CD4-positive, alpha-beta T cell treated with Interleukin-17A for 1 hour (primary cell): ENCODE data around the gene GPRC5D.

Experiments used
- DNase-seq: peaks from one replicate; pipeline ENCODE4 v3.0.0-alpha.2; 2020

Gene GPRC5D

DNA sequence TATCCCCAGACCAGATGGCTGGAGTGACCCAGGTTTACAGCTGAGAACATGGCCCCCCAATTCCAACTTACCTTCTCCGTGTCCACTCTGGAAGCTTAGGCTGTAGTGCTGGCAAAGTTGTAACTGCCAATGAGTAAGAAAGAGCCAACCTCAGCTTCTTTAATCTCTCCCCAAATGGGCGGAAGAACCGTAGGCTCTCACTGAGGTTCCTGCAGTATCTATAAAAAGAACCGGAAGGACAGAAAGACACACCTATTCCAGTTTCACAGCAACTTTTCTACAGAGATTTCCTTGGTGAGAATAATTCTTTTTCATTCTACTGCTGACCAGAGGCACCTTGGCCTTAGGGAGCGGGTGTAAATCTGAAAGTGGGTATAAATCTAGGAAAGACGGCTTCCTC lies at the start of gene GPRC5D:
Gene GPRC5D (minus strand): TSS at position 135 of the 400 bp plus-strand sequence. CDS start 1,786 bp downstream, outside the sequence.
- no peak for DNase-seq

DNA sequence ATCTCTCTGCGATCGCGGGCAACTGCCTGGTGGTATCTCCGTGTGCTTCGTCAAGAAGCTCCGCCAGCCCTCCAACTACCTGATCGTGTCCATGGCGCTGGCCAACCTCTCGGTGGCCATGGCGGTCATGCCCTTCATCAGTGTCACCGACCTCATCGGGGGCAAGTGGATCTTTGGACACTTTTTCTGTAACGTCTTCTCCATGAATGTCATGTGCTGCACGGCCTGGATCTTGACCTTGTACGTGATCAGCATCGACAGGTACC lies 49.7 kb upstream of the GPRC5D start:
- DNase-seq = no peak

DNA sequence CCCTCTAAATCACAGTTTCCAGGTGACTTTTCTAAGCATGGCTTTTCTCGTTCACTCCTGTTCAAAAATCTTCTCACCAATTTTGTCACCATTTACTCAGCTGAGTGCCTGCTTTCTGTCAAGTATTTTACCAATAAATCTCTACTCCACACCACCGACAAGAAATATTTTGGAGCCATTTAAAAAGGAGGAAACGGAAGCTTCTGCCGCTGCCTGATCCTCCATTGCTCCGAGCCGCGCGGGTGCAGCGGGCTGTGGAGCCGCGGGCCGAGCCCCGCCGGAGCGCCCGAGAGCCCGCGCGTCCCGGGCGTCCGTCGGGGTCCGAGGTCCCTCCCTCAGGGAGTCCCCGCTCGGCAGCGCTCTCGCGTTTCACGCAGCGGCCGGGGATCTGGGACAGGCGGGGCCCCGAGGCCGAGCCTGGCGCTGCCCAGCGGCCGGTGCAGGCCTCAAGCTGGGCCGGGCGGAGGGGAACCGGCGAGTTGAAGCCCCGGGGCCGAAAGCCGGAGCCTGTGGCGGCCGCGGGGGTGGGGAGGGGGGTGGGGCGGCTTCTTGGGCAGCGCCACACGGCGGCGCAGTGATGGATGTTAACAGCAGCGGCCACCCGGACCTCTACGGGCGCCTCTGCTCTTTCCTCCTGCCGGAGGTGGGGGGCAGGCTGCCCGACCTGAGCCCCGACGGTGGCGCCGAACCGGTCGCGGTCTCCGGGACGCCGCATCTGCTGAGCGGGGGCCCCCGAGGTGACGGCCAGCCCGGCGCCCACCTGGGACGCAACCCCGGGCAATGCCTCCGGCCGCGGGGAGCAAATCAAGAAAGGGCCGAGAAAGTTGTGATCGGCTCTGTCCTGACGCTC lies 49.2 kb upstream of the GPRC5D start:
- peak; percentile 46 for DNase-seq

DNA sequence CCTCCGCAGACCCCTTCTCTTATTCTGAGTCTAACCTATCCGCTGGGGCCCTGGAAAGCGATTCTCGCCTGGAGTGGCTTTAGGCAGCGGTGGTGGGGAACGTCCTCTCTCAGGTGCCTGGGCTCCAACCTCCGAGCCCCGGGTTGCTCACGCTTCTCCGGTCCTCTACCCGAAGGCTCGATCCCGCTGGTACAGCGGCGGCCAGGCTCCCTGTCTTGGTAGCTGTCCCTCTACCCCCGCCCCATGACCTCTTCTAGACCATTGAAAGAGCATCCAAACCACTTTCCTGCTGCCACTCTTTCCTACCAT lies 48.6 kb upstream of the GPRC5D start:
- no peak for DNase-seq

DNA sequence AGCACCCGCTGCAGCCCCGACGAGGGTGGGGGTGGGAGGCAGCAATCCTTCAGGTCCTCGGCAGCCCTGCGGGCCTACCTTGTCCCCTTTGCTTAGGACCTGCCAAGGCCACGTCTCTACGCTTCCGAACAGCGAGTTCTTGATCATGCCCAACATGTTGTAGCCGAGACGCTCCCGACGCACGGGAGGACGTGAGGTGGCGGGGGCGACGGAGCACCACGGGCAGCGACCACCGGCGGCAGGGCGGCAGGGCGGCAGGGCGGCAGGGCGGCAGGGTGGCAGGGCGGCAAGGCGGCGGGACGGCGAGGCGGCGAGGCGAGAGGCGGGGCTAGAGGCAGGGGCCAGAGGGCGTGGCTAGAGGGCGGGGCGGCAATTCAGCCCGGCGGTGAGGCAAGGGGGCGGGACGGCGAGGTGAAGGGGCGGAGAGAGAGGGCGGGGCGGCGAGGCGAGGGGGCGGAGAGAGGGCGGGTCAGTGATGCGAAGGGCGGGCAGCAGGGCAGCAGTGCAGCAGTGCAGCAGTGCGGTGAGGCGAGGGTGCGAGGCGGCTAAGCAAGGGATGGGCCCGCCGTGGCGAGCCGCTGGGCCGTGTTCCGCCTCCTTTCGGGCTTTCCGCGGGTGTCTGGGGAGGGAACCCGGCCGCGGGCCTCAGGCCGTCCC lies 48.1 kb upstream of the GPRC5D start, which contains the start of gene HEBP1:
Gene HEBP1 (minus strand): TSS at position 307 of the 657 bp plus-strand sequence. CDS start 151 bp downstream, at position 156.
- DNase-seq = peak; percentile 96

DNA sequence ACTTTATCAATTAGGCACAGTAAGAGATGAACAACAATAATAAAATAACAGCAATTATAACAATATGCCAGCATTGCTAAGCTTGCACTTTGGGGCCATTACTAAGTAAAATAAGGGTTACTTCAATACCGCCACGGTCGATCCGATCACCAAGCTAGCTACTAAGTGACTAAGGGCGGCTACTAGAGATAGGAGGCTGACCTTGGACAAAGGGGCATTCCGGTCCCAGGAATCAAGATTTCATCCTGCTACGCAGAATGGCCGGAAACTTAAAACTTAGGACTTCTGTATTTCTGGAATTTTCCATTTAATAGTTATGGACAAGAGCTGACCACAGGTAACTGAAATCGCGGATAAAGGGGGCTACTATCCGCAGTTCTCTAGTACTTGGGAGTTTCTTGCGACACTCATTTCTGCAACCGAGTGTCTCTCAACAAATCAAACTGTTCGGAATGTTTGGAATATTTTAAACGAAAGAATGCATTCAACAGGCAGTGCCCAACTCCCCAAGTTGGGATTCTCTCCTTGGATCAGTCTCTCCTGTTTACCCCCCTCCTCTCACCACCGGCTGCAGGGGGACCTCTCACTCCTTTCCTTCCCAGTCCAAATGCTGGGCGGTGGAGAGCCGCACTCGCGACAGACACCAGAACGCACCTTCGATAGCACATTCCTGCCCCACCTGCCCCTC lies 47.4 kb upstream of the GPRC5D start:
- no peak for DNase-seq

DNA sequence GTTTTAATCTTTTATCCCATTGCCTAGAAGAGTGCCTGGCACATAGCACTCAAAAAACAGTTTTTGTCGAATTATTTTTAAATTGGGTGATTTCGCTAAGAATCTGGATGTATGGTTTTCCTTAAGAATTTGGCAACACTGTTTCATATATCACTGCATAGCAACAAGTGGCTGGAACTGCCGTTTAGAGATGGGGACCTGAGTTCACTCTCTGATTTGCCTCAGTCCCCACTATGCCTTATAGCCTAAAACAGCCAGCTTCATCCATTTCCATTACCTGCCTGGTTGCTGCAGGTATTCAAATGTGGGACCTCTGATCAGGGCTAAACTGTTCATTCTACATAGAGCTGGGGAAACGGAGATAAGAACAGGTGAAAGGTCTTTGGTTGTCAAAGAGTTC lies 46.3 kb upstream of the GPRC5D start:
- no peak for DNase-seq

DNA sequence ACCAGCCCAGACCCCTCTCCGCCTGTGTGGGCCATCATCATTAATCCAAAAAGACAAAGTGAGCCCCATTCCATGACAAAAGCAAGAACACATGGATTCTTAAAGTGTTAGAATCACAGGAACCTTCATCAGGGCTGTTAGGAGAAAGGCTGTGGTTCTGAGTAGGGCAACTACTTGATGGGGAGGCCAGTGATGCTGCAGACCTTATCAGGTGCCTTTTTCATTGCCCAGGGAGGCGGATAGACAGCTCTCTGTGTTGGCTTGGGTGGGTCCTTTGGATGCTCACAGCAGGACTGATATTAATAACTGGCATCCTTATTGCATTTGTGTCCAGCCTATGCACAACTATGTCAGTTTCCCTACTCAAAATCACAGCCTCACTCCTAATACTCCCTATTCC lies 45.8 kb upstream of the GPRC5D start:
- DNase-seq = no peak

DNA sequence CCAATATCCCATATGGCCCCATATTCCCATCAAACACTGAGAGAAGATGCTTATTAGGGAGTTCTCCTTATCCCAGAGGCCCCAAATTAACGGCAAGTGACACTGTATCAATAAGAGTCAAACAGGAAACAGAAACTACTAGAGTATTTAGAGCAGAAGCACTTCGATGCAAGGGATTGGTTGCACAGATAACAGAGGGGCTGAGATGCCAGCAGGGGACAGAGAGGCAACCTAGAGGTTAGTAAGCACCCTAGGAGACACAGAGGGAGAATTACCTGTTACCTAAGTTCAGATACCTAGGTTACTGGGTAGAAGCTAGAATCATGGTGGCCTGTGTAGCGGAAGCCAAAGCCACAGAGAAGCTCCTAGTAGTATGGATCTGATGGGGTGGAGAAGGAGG lies 45.2 kb upstream of the GPRC5D start:
- no peak for DNase-seq

DNA sequence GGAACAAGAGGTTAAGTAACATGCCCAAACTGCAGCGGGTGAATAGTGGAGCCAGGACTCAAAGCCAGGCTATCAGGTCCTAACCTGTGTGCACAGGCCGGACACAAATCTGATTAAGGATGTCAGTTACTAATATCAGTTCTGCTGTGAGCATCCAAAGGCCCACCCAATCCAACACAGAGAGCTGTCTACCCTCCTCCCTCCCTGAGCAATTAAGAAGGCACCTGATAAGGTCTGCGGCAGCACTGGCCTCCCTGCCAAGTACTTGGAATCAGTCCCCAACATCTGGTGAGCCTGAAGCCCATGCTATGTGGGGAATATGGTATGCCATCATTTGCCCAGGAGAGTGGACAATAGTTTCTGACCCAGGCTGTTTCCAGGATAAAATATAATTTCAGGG lies 44.2 kb upstream of the GPRC5D start:
- no peak for DNase-seq

DNA sequence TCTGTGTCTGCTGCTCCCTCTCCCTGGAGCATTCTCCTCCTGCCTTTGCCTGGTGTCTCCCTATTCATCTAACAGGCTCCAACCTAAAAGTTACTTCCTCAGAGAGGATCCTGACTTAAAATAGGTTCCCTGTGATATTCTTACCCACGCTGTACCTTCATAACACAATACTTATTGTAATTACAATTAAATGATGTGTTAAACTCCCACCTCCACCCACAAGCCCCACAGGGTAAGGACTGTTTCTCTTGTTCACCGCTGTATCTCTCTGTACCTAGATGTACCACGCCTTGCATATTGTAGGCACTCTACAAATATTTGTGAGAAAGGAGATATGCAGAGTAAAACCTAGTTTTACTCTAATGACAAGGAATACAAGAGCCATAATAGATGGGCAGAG lies 43.1 kb upstream of the GPRC5D start:
- DNase-seq = no peak

DNA sequence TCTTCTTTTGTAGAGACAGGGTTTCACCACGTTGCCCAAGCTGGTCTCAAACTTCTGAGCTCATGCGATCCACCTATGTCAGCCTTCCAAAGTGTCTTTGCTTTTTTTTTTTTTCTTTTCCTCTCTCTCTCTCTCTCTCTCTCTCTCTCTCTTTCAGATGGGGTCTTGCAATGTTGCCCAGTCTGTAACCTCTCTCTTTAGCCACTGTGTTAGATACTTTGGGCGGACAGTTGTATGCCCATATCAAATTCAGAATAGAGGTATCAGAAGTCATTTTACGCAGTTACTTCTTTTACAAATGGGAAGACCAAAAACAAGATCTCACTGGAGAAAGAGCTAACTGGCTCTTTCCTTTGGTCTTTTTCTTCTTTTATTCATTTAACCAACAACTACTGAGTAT lies 41.4 kb upstream of the GPRC5D start:
- no peak for DNase-seq

DNA sequence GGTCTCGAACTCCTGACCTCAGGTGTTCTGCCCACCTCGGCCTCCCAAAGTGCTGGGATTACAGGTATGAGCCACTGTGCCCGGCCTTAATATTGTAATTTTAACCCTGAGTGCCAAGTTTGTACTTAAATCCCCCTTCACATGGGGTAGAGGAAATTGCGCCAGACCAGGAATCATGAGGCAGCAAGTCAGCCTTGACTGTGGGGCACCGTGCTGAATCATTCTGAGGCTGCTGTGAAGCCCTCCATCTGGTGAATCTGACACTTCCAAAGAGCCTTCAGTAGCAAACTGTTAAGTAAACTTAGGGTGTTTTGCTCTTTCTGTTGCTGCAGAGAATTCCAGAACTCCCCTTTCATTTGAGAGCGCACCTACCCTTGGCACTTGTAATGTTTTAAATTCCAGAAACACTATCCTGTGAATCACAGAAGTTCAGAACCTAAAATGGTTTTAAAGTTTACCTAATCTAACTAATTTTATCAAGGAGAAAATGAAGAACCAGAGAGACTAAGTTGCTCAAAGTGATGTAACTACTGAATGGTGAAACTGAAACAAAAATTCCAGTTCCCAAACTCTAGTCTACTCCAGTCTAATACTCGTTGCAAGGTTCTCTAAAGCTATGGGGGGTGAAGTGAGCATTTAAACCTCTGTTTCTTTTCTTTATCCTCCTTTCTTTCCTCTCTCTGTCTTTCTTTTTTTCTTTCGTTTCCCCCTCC lies 40.6 kb upstream of the GPRC5D start:
- DNase-seq = no peak

DNA sequence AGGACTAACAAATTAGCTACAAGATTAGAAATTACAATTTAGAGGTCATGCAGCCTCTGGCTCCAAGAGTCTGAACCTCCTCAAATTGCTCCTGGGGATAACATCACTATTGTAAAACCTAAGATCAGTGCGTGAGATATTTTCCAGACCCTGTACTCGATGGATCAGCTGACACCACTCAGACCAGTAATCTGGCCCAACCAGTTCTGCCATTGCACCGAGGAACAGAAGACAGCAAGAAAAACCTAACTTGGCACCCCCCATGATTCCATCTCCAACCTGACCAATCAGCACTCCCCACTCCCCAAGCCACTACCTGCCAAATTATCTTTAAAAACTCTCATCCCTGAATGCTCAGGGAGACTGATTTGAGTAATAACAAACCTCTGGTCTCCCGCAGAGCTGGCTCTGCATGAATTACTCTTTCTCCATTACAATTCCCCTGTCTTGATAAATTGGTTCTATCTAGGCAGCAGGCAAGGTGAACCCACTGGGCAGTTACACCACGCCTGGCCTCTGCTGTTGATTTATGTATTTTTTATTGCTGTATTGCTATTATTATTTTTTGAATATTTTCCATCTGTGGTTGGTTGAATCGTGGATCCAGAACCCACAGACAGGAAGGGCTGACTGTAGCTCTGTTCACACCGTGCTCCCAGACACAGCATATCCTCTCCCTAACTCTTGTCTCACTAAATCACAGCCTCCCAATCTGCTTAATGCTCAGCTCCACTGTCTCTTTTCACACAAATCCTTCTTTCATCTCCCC lies 38.9 kb upstream of the GPRC5D start:
- DNase-seq = no peak

DNA sequence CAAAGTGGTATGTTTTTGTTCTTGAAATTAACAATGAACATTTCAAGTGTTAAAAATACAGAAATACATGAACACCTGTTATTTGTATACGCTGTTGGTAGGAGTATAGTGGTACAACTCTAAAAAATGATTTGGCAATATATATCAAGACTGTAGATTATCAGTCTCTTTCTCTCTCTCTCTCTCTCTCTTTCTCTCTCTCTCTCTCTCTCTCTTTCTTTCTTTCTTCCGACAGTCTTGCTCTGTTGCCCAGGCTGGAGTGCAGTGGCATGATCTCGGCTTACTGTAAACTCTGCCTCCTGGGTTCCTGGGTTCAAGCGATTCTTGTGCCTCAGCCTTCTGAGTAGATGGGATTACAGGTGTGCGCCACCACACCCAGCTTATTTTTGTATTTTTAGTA lies 35.5 kb upstream of the GPRC5D start:
- DNase-seq = no peak

DNA sequence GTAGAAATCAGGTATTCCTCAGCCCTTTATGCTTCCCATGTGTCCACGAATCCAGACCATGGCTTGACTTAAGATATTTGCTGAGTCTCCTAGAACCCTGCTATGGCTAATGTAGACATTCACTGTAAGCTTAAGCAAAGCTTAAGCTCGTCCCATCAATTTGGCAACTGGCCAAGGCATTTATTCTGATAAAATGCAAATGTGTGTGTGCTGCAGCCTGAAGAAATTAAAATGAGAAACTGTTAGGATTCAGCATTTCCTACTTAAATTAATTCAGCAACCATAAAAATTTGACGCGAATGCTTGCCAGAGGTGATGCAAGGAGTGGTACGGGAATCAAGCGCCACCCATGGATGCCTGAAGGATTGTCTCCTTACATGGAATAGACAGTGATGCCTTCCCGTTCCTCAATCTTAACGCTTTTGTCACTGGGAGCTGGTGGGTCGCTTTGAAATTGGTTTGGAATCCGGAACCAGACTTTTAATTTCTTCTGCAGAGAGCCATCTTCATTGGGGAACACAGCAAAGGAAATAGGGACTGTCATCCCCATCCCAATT lies 34.9 kb upstream of the GPRC5D start:
- DNase-seq = no peak

DNA sequence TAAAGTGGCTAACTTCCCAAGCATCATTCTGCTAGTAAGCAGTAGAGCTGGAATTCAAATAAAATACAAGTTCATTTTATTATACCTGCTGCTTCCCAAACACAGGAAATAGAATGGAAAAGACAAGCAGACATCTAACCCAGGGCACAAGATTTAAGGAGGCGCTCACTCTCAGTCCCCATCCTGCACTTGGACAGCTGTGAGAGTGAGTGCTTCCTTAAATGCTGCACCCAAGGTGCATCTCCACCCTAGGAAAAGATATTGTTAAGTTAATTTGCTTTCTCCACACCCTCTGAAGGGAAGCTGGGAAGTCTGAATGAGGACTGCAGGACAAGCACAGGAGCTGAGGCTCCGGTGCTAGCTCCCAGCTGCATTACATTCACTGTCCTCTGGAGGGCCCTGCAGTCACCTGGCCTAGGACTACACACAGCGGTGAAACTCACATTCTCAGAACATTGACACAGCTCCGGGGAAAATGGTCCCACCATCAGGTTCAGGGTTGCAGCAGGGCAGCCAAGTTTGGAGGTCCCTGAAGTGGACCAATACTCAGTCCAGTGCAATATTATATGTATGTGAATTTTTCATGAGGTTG lies 33.9 kb upstream of the GPRC5D start:
- peak; percentile 7 for DNase-seq

DNA sequence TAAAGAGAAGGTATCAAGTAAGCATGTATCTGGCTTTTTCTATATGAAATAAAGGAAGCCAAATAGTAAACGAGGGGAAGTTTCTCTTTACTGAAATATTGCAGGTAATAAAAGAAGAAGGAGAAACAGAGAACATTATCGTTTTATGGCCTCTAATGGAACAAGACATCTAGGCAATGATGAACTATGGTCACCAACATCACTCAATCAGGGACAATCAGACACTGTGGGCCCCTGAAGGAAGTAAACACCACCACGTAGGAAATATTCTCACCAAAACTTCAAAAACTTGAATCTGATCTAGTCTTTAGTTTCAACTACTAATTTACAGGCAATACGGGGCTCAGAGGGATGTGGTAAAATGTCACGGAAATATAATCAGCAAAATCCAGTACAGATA lies 32.2 kb upstream of the GPRC5D start:
- no peak for DNase-seq

DNA sequence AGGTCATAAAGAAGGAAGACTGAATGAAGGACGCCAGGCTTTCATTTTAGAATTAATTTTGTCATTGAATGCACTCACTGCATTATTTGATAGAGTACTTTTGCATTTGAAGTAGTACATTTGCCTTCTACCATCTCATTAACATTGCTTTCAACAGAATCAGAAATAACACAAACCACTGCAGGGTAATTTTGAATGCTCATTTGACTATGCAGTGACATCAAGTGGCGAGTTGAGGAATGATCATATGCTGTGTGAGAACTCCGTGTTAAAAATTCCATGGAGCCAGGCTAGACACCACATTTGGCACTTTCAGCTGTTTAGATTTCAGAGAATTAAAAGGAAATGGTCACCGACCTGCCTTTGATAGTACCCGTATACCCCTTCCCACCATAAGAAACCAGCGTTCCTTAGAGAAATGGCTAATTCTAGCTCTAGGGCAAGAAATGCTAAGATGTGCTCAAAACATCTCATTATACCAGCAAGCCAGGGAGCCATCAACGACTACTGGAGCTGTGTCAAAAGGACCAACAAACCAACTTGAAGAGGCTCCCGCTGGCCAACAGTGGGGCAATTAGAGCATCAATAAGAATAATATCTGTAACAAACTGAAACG lies 31.6 kb upstream of the GPRC5D start:
- peak; percentile 37 for DNase-seq

DNA sequence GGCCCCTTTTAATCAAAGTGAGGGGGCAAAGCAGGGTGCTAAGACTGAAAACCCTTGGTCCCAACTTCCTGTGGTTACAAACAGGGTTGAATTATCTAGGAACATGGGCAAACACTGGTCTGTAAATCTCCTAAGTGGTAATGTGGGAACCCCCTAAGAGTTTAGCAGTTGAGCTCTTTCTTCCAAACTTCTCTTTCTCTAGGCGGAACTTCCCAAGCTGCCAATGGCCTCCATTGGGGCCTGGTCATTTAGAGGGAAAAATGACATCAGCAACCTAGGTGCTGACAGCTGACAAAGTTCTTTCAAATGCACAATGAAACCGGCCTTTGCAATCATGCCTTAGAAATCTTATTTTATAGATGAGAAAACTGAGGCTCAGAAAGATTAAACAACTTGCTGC lies 30.4 kb upstream of the GPRC5D start:
- DNase-seq = no peak

DNA sequence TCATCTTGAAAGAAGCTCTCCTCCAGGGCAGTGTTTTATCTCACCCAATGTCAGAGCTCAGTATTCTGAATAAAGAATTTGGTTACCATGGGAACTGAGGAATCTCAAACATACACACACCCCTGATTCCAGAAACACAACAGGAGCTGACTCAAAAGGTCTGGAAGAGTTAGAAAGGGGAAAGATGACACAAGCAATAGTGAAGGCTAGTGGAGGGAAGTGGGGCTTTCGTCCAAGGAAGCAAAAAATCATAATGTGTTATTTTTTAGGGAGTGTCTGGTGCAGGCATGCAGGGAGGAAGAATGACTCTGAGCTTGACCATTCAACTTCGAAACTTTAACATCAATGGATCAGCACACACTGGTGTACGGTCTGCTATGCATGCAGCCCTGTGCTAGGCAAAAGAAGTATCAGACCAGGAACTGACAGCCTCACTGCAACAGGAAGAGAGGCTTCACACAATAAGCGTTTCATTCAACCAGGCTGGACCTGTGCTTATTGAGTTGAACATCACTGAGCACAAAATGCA lies 27.8 kb upstream of the GPRC5D start:
- DNase-seq = no peak
